NCI-H1930 (cell line): ENCODE data around the gene MLPH.

Experiments
- DNase-seq, 2 experiments: peaks; one replicate each; lab custom pipeline; 2025; lab: John Stamatoyannopoulos, UW

Gene MLPH

DNA sequence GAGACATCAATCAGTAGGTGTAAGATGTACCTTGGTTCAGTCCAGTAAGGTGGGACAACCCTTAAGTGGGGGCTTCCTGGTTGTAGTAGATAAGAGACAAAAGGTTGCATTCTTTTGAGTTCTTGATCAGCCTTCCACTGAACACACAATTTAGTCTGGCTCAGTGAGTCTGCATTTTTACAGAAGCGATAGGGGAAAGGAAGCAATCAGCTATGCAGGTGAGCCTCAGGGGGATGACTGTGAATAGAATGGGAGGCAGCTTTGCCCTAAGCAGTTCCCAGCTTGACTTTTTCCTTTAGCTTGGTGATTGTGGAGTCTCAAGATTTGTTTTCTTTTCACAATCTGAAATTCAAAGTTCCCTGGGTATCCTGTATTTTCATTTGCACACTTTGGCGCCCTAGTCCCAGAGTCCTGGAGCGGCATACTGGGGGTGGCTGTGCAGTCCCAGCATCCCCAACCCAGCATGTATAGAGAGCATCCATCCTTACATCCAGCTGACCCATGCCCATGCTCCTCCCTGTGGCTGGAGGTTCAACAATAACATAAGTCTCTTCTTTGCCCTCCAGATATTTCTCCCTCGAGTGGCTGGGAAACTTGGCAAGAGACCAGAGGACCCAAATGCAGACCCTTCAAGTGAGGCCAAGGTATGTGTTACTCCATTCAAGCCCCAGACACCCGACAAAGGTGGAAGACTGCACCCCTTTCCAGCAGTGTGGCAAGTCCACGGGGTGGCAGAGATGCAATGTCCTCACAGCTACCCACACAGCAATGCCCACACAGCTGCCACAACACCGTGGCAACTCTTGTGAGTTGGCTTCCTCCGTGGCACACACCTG lies 59.2 kb downstream of the MLPH start:
- no peak for DNase-seq

- DNase-seq, result no peak
These were observed 59.9 kb downstream of the MLPH start for GRCh38 chr2:237546876-237547395.

GRCh38 chr2:237547841-237548416 lies 60.9 kb downstream of the MLPH start:
- no peak for DNase-seq

- DNase-seq, result no peak
These were observed 62.2 kb downstream of the MLPH start for GRCh38 chr2:237549216-237549615.

GRCh38 chr2:237549643-237550415 lies 62.8 kb downstream of the MLPH start:
- no peak for DNase-seq

DNA sequence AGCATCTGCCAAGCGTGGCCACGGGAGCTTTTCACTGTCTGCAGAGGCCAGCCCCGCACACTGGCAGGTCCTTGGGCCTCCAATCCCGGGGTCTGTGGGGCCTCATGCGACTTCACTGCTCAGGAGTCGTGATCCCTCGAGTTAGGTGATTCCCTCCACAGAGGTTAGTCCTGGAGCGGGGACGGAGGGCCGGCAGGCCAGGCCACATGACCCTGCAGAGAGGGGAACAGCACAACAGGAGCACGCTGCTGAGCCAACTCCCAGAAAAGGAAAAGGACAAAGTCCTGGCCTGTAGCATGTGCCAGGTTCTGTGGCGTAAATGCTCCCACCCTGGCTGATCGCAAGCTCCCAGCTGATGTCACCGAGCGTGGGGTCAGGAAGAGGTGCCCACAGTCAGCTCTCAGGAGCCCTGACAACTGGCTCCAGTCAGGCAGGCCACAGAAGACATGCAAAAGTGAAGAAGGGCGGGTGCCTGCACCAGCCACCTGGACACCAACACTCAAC lies 64.1 kb downstream of the MLPH start:
- no peak for DNase-seq

DNA sequence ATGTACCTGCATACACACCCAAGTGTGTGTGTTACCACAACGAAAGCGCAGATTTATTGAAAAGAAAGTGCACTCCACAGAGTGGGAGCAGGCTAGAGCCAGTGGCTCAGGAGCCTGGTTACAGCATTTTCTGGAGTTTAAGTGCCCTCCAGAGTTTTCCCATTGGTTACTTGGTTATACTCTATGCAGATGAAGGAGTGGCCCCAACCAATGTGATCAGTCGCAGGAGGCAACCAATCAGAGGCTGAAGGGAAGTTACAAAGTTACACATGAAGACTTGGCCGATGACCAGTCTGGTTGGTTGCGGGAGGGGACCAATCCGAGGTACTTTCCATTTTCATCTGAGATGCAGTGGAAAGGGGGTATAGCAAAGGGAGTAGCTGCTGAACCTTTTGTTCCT lies 65.9 kb downstream of the MLPH start:
- DNase-seq, result no peak

DNA sequence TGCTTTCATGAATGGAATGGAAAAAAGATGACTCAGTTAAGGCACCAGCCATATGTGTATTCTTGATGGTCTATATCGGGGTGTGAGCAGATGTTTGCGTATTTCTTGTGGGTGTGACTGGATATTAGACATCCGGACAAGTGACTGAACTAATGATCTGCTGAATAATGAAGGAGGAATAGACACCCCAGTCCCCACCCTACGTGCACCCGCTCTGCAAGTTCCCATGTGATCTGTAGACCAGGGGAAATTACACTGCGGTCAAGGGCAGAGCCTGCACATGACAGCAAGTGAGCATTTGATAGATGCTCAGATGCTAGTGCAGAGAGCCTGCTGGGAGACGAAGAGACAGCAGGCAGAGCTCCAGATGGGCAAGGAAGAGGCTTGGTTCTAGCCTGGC lies 66.9 kb downstream of the MLPH start:
- no peak for DNase-seq

DNA sequence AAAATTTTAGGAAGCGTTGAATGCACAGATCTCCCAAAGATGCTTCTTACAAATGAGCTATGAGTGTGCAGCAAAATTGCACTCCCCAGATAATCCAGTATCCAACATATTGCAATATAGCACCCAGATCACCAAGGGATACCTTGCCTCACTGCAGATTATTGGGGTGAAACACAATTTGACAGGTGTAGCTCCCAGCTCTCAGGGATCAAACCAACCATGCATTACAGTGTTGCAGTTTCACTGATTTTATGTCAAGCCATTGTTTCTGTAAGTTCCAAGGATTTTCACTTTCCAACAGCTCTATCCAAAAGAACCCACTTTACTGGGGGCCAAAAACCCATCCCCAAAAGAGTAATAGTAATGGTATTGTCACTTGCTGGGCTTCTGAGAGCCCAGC lies 68.5 kb downstream of the MLPH start:
- no peak for DNase-seq

DNA sequence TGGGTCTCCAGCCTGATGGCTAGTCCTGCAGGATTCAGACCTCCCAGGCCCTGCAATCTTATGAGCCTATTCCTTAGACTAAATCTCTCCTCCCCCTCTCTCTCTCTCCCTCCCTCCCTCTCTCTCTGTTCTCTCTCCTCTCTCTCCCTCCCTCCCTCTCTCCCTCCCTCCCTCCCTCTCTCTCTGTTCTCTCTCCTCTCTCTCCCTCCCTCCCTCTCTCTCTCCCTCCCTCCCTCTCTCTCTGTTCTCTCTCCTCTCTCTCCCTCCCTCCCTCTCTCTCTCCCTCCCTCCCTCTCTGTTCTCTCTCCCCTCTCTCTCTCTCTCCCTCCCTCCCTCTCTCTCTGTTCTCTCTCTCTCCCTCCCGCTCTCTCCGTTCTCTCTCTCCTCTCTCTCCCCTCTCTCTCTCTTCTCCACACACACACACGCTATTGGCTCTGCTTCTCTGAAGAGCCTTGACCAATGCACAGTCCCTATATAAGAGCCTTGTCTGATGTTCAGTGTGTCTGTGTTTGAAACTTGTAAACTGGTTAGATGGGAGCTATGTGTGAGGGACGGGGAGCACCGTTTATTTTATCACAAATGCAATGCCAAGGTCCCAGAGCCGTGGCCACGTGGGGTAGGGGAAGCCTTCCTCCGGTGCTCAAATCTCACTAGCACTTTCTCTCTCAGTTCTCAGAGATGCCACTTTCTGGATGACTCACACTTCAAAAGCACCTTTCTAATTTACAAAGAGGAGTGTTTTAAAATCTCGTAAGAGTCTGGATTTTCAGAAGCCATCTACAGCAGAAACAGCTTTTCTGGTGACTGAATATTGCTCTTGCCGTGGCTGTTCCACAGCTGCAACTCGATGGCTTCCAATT lies 70.0 kb downstream of the MLPH start:
- DNase-seq, result no peak

GRCh38 chr2:237557633-237558015 lies 70.6 kb downstream of the MLPH start:
- DNase-seq, result no peak

- no peak for DNase-seq
These were observed 72.0 kb downstream of the MLPH start for GRCh38 chr2:237558961-237559641.

- no peak for DNase-seq
These were observed 74.2 kb downstream of the MLPH start for GRCh38 chr2:237561221-237561620.

DNA sequence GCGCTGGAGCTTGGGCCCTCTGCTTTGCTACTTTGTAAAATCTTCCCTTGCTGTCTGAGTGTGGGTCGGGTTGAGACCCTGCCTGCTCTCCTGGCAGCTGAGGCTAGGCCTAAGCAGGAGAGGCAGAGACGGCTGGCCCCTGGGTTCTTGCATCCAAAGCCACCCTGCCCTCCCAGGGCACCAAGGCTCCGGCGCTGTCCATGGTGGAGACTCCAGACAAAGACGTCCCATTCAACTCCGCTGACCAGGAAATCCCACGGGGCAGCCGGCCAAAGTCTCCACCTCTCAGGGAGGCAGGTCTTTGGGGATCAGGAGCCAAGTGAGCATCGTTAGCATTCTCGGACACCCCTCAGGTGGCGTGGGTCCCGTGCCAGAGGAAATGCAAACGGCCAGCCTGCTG lies 76.8 kb downstream of the MLPH start:
- no peak for DNase-seq

DNA sequence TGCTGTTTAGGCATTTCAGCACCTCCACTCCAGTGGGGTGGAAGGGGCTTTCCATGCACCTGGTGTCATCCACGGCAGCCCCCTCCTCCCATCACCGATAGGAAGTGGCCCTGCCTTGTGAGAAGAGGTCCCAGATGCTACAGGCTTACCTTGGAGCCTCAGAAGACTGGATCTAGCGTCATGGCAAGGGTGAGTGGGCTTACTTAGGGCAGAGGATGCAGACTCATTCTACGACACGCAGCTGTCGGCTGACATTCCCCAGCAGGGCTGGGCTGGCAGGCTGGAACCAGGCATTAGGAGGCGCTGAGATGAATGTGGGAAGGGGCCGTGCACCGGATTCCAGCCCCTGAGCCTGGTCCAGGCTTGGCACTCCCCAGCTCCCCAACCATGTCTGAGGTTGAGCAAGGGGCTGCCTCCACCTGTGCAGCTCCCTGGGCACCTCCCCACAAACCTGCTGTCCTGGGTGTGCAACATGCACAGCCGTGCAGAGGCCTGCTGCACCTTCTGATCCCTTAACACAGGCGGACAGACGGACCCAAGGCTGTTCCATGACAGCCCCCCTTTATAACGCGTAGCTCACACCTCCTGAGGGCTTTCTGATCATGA lies 77.6 kb downstream of the MLPH start:
- DNase-seq, result no peak

GRCh38 chr2:237565974-237566373 lies 78.9 kb downstream of the MLPH start:
- no peak for DNase-seq

DNA sequence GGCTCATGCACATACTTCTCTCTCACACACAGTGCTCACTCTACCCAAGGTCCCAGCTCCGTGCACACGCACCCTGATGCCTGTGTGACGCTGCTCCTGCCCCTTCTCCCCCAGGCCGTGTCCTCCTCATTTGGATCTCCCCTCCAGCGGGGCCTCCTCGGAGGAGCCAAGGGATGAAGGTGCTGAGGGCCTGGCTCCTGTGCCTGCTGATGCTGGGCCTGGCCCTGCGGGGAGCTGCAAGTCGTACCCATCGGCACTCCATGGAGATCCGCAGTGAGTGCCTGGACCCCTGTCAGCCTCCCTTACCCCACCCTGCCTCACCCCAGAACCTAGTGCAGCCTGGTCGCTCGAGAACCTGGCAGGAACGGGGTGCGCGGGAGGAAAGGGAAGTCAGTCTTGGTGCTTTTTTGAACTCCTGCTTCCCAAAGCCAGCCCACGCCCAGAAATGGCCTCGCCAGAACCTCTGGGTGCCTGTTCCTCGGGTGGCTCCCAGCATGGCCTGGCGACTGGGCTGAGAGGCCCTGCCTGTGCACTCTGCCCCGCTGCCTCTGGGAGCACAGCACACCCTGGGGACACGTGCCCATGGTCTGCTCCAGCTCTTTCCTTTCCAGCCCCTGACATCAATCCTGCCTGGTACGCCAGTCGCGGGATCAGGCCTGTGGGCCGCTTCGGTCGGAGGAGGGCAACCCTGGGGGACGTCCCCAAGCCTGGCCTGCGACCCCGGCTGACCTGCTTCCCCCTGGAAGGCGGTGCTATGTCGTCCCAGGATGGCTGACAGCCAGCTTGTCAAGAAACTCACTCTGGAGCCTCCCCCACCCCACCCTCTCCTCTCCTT lies 79.6 kb downstream of the MLPH start, which contains the start of gene PRLH:
TSS of gene PRLH (plus strand) at position 174 of the 835 bp plus-strand sequence. CDS start at position 174, 0 bp downstream.
- DNase-seq, result no peak

GRCh38 chr2:237567276-237568029 lies 80.4 kb downstream of the MLPH start:
- DNase-seq, result no peak
